HepG2 (cell line): ENCODE results near the gene ELP4. TPM values are rescaled to one million over a fixed set of nuclear protein-coding genes. Genes with fewer than 3 reads are reported as not detected.

Experiments
- ATAC-seq: fragments of 200-7000 bp; cut with Tn5 transposase; 3 replicates; pipeline ENCODE4 v1.9.1; 2020; ENCODE audit warnings: mild to moderate bottlenecking, moderate library complexity
- BruUV-seq: library from RNA; stranded (reverse); fragments of 400-500 nt; replicated peaks from 2 replicates; lab custom pipeline; 2021; lab: Mats Ljungman, UMichigan
- CTCF ChIA-PET: fragments of 300-600 bp; formaldehyde crosslinking; extraction: SDS; loops from one replicate; lab custom pipeline; 2021; ENCODE audit warnings: low total read pairs, inconsistent platforms, low intra/inter-chr PET ratio; lab: Yijun Ruan, JAX
- POLR2A ChIA-PET: fragments of 350-600 bp; sonication (Branson Sonifier 250); formaldehyde crosslinking; loops from one replicate; lab custom pipeline; 2020; ENCODE audit warnings: antibody characterized with exemption, inconsistent platforms; lab: Yijun Ruan, JAX
- DNase-seq: peaks from one replicate; pipeline ENCODE4 v3.0.0-alpha.2; 2015; ENCODE audit warnings: low spot score
- FAIRE-seq: peaks from 3 replicates; lab custom pipeline; 2011; peaks lifted over from hg19 to GRCh38; lab: Jason Lieb, UNC
- H2AFZ ChIP-seq: one replicate; pipeline ENCODE4 v1.6.1; 2011; ENCODE audit warnings: low read length, inconsistent platforms
- H3K27ac ChIP-seq: fragments of 300-600 bp; 3 replicates; pipeline ENCODE4 v1.8.0; 2011; ENCODE audit warnings: mixed run types, mild to moderate bottlenecking, mixed read lengths, low read length, inconsistent platforms; ENCODE audit not compliant: insufficient read depth; ENCODE audit errors: extremely low read length
- H3K27me3 ChIP-seq, 2 experiments: fragments of 200-600 bp in 1 of 2; 2 replicates in 1 of 2; 3 replicates in 1 of 2; pipeline versions ENCODE4 v1.6.0 to v1.8.0; 2011; ENCODE audit warnings: low read length in 2 of 2, mild to moderate bottlenecking in 2 of 2, moderate library complexity in 2 of 2, inconsistent platforms in 1 of 2; ENCODE audit not compliant: insufficient read depth in 2 of 2, control insufficient read depth in 1 of 2
- H3K36me3 ChIP-seq, 2 experiments: fragments of 200-600 bp in 1 of 2; replicated peaks in 1 of 2; 2 replicates in 1 of 2; 3 replicates in 1 of 2; pipeline versions ENCODE4 v1.5.1 to v1.8.0; 2011; ENCODE audit warnings: low read length in 2 of 2, inconsistent platforms in 1 of 2; ENCODE audit not compliant: insufficient read depth in 2 of 2, control insufficient read depth in 1 of 2
- H3K4me1 ChIP-seq: 2 replicates; pipeline ENCODE4 v1.5.1; 2012; ENCODE audit warnings: low read length, inconsistent platforms; ENCODE audit not compliant: insufficient read depth
- H3K4me2 ChIP-seq: 2 replicates; pipeline ENCODE4 v1.6.0; 2011; ENCODE audit warnings: low read depth, low read length, inconsistent platforms
- H3K4me3 ChIP-seq, 3 experiments: fragments of 200-600 bp in 1 of 3; sonication (generic), shearing (Covaris generic) in 1 of 3; replicated peaks in 1 of 3; 2 replicates each; pipeline ENCODE4 v1.5.1; 2011 to 2016; ENCODE audit warnings: low read length in 3 of 3, inconsistent platforms in 2 of 3, low read depth in 2 of 3, mild to moderate bottlenecking in 2 of 3, control low read depth in 1 of 3, mixed read lengths in 1 of 3; ENCODE audit not compliant: insufficient read depth in 1 of 3
- H3K79me2 ChIP-seq: one replicate; pipeline ENCODE4 v1.6.1; 2011; ENCODE audit warnings: low read length, inconsistent platforms; ENCODE audit not compliant: insufficient read depth
- H3K9ac ChIP-seq: 2 replicates; pipeline ENCODE4 v1.6.0; 2011; ENCODE audit warnings: mild to moderate bottlenecking, low read depth, low read length, inconsistent platforms; ENCODE audit not compliant: insufficient read depth
- H3K9me3 ChIP-seq: 2 replicates; pipeline ENCODE4 v1.5.1; 2012; ENCODE audit warnings: mild to moderate bottlenecking, low read length
- H4K20me1 ChIP-seq: 2 replicates; pipeline ENCODE4 v1.6.0; 2011; ENCODE audit warnings: inconsistent platforms, mild to moderate bottlenecking, low read length, moderate library complexity; ENCODE audit not compliant: insufficient read depth
- BHLHE40 ChIP-seq: IDR thresholded peaks from 2 replicates; pipeline ENCODE4 v1.6.1; 2011; ENCODE audit warnings: low read length, improper control_type of control experiment
- MAFF ChIP-seq: IDR thresholded peaks from 2 replicates; pipeline ENCODE4 v1.6.1; 2011; ENCODE audit warnings: low read depth, low read length, improper control_type of control experiment
- MAFK ChIP-seq, 2 experiments: IDR thresholded peaks in 1 of 2; conservative IDR thresholded peaks in 1 of 2; 2 replicates each; pipeline ENCODE4 v1.6.1; 2011; ENCODE audit warnings: improper control_type of control experiment in 2 of 2, low read length in 2 of 2
- STAG1 ChIP-seq: sonication (generic); formaldehyde crosslinking; IDR thresholded peaks from 2 replicates; pipeline ENCODE4 v1.4.0; 2020; ENCODE audit warnings: missing genetic modification reagents
- TCF12 ChIP-seq, 2 experiments: fragments of 450-650 bp in 1 of 2; sonication (generic) in 1 of 2; formaldehyde crosslinking in 1 of 2; IDR thresholded peaks; 2 replicates each; pipeline versions ENCODE4 v1.6.1 to v1.8.0; 2017 to 2022; ENCODE audit warnings: antibody characterized with exemption in 1 of 2, mild to moderate bottlenecking in 1 of 2, missing genetic modification reagents in 1 of 2, moderate library complexity in 1 of 2
- ZBTB20 ChIP-seq: sonication (generic); formaldehyde crosslinking; IDR thresholded peaks from 2 replicates; pipeline ENCODE4 v1.8.1; 2023; ENCODE audit warnings: missing genetic modification reagents, low read depth, mild to moderate bottlenecking, borderline replicate concordance
- ZFP62 ChIP-seq: sonication (generic); formaldehyde crosslinking; IDR thresholded peaks from 2 replicates; pipeline ENCODE4 v1.4.0; 2020; ENCODE audit warnings: missing genetic modification reagents
- ZNF550 ChIP-seq: sonication (generic); formaldehyde crosslinking; IDR thresholded peaks from 2 replicates; pipeline ENCODE4 v1.4.0; 2020; ENCODE audit warnings: mild to moderate bottlenecking, missing genetic modification reagents, borderline replicate concordance
- ZNF577 ChIP-seq: sonication (generic); formaldehyde crosslinking; IDR thresholded peaks from 2 replicates; pipeline ENCODE4 v1.4.0; 2020; ENCODE audit warnings: mild to moderate bottlenecking, low read depth, missing genetic modification reagents, borderline replicate concordance
- ZNF749 ChIP-seq: sonication (generic); formaldehyde crosslinking; IDR thresholded peaks from 2 replicates; pipeline ENCODE4 v1.8.0; 2022; ENCODE audit warnings: mild to moderate bottlenecking, missing genetic modification reagents, moderate library complexity, borderline replicate concordance
- WGBS: methylation state at CpG from one replicate; pipeline ENCODE4 v1.1.6; 2017; ENCODE audit warnings: low lambda C conversion rate; 5-methylcytosine and 5-hydroxymethylcytosine counted together
- in situ Hi-C: cut with HindIII; loops from 2 replicates; pipeline ENCODE4 v1.10.0; 2017; ENCODE audit warnings: low pct_unique_long_range_greater_than_20kb; ENCODE audit not compliant: extremely low pct_ligation_motif_present
- intact Hi-C: fragments of 100-400 bp; cut with micrococcal nuclease; formaldehyde crosslinking; loops from one replicate; pipeline ENCODE4 v1.10.0; 2022; ENCODE audit not compliant: unreplicated experiment
- polyA plus RNA-seq, 8 experiments: library from polyadenylated mRNA; depleted of rRNA in 3 of 8; stranded (reverse) in 7 of 8; unstranded in 1 of 8; fragments of >200 nt; fragmentation: Illumina TruSeq in 4 of 8; extraction: Trizol in 4 of 8; gene quantifications; 2 replicates each; pipeline versions ENCODE4 v1.2.1 to v1.2.3, GENCODE V29; 2011 to 2016; ENCODE audit warnings: low read depth in 4 of 8, missing spikeins in 1 of 8, mixed read lengths in 1 of 8; ENCODE audit not compliant: insufficient read depth in 1 of 8
- total RNA-seq, 5 experiments: library from RNA; depleted of rRNA; stranded (reverse); fragments of >200 nt; fragmentation: Illumina TruSeq; extraction: Trizol; gene quantifications; 2 replicates each; pipeline ENCODE4 v1.2.3, GENCODE V29; 2016; ENCODE audit warnings: low read depth in 1 of 5
- TF ChIP-seq, protein P1 (sequence below): sonication (generic); formaldehyde crosslinking; IDR thresholded peaks from 2 replicates; pipeline ENCODE4 v1.5.0; 2020; ENCODE audit warnings: missing genetic modification reagents
- TF ChIP-seq, protein P2 (sequence below): sonication (generic); formaldehyde crosslinking; IDR thresholded peaks from 2 replicates; pipeline ENCODE4 v1.5.0; 2020; ENCODE audit warnings: mild to moderate bottlenecking, missing genetic modification reagents, moderate library complexity
- TF ChIP-seq, protein P3 (sequence below): sonication (generic); formaldehyde crosslinking; IDR thresholded peaks from 2 replicates; pipeline ENCODE4 v1.4.0; 2020; ENCODE audit warnings: mild to moderate bottlenecking, missing genetic modification reagents
- TF ChIP-seq, protein P4 (sequence below): sonication (generic); formaldehyde crosslinking; IDR thresholded peaks from 2 replicates; pipeline ENCODE4 v1.4.0; 2020; ENCODE audit warnings: missing genetic modification reagents

ELP4 gene
- total and polyA plus RNA-seq, 2 of the 13 experiments (the other 11 are each of a cell fraction or from before 2014, with no cell fraction given), result 12.8 to 19.1 TPM

DNA sequence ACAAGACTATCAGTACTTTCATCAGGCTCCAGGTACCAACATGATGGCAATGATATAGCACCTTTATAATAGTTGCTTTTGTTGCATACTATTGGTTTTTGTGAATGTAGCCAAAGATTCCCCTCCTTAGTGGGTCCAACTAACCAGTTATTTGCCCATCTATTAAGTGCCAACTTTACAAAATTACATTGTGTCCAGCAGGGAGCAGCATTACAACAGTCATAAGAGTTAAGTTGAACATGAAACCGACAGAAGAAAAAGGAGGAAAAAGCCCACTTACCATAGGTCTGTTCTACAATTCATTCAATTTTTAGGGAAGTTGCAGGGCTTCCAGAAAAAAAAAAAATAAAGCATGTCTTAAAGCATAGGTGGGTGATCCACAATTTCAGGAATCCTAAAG, 21.7 kb upstream of the ELP4 start:
- intact Hi-C loops (loop anchor here (1.0 to 5.0 kb wide), 4 partner anchors 154 to 688 kb away; no protein-coding TSS in a partner anchor), in situ Hi-C loops (loop anchor here (5.0 to 10.0 kb wide), 2 partner anchors 337 to 384 kb away; no protein-coding TSS in a partner anchor)
- no TSS peak for BruUV-seq
- ATAC-seq, result peak; percentile 76
- no peak for FAIRE-seq
- Histone ChIP-seq H3K36me3 (no peaks in the 10 kb centered on the region; a peak in 1 of 5 replicates), H4K20me1 (peaks cover 2% of the 10 kb centered on the region), H3K27ac (no peak overlapping the region), H3K4me1 (no peaks in the 10 kb centered on the region), H2AFZ (no peak overlapping the region), H3K9me3 (no peaks in the 10 kb centered on the region), H3K79me2 (peaks cover 34% of the 10 kb centered on the region), H3K9ac (no peak overlapping the region), H3K27me3 (no peaks in the 10 kb centered on the region), H3K4me3 (no peak overlapping the region), H3K4me2 (no peak overlapping the region)
- POLR2A ChIA-PET, result no interaction called here
- CTCF ChIA-PET, result interaction anchor here (1.0 to 1.2 kb wide), 2 partner anchors 383 to 685 kb away, joined by 4 to 8 read pairs; no protein-coding TSS in a partner anchor
- peak; percentile 53 for DNase-seq
- WGBS, result 53% methylated on average over 1 of the region's 1 CpG
- peak; percentile 63 for TF ChIP-seq STAG1
- no peak for TF ChIP-seq ZBTB20 (CRISPR knock-in tag)
- no peak for TF ChIP-seq BHLHE40
- TF ChIP-seq MAFF, result peak; percentile 40
- no peak for TF ChIP-seq ZNF550 (CRISPR knock-in tag)
- TF ChIP-seq, protein P1, sequence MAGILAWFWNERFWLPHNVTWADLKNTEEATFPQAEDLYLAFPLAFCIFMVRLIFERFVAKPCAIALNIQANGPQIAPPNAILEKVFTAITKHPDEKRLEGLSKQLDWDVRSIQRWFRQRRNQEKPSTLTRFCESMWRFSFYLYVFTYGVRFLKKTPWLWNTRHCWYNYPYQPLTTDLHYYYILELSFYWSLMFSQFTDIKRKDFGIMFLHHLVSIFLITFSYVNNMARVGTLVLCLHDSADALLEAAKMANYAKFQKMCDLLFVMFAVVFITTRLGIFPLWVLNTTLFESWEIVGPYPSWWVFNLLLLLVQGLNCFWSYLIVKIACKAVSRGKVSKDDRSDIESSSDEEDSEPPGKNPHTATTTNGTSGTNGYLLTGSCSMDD, result no peak
- TF ChIP-seq, protein P2, sequence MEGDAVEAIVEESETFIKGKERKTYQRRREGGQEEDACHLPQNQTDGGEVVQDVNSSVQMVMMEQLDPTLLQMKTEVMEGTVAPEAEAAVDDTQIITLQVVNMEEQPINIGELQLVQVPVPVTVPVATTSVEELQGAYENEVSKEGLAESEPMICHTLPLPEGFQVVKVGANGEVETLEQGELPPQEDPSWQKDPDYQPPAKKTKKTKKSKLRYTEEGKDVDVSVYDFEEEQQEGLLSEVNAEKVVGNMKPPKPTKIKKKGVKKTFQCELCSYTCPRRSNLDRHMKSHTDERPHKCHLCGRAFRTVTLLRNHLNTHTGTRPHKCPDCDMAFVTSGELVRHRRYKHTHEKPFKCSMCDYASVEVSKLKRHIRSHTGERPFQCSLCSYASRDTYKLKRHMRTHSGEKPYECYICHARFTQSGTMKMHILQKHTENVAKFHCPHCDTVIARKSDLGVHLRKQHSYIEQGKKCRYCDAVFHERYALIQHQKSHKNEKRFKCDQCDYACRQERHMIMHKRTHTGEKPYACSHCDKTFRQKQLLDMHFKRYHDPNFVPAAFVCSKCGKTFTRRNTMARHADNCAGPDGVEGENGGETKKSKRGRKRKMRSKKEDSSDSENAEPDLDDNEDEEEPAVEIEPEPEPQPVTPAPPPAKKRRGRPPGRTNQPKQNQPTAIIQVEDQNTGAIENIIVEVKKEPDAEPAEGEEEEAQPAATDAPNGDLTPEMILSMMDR (CRISPR knock-in tag), result peak; percentile 49
- TF ChIP-seq, protein P3, sequence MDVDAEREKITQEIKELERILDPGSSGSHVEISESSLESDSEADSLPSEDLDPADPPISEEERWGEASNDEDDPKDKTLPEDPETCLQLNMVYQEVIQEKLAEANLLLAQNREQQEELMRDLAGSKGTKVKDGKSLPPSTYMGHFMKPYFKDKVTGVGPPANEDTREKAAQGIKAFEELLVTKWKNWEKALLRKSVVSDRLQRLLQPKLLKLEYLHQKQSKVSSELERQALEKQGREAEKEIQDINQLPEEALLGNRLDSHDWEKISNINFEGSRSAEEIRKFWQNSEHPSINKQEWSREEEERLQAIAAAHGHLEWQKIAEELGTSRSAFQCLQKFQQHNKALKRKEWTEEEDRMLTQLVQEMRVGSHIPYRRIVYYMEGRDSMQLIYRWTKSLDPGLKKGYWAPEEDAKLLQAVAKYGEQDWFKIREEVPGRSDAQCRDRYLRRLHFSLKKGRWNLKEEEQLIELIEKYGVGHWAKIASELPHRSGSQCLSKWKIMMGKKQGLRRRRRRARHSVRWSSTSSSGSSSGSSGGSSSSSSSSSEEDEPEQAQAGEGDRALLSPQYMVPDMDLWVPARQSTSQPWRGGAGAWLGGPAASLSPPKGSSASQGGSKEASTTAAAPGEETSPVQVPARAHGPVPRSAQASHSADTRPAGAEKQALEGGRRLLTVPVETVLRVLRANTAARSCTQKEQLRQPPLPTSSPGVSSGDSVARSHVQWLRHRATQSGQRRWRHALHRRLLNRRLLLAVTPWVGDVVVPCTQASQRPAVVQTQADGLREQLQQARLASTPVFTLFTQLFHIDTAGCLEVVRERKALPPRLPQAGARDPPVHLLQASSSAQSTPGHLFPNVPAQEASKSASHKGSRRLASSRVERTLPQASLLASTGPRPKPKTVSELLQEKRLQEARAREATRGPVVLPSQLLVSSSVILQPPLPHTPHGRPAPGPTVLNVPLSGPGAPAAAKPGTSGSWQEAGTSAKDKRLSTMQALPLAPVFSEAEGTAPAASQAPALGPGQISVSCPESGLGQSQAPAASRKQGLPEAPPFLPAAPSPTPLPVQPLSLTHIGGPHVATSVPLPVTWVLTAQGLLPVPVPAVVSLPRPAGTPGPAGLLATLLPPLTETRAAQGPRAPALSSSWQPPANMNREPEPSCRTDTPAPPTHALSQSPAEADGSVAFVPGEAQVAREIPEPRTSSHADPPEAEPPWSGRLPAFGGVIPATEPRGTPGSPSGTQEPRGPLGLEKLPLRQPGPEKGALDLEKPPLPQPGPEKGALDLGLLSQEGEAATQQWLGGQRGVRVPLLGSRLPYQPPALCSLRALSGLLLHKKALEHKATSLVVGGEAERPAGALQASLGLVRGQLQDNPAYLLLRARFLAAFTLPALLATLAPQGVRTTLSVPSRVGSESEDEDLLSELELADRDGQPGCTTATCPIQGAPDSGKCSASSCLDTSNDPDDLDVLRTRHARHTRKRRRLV (CRISPR knock-in tag), result no peak
- TF ChIP-seq, protein P4, sequence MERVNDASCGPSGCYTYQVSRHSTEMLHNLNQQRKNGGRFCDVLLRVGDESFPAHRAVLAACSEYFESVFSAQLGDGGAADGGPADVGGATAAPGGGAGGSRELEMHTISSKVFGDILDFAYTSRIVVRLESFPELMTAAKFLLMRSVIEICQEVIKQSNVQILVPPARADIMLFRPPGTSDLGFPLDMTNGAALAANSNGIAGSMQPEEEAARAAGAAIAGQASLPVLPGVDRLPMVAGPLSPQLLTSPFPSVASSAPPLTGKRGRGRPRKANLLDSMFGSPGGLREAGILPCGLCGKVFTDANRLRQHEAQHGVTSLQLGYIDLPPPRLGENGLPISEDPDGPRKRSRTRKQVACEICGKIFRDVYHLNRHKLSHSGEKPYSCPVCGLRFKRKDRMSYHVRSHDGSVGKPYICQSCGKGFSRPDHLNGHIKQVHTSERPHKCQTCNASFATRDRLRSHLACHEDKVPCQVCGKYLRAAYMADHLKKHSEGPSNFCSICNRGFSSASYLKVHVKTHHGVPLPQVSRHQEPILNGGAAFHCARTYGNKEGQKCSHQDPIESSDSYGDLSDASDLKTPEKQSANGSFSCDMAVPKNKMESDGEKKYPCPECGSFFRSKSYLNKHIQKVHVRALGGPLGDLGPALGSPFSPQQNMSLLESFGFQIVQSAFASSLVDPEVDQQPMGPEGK (CRISPR knock-in tag), result no peak
- TF ChIP-seq ZNF749 (CRISPR knock-in tag), result no peak
- TF ChIP-seq ZNF577 (CRISPR knock-in tag), result no peak
- TF ChIP-seq MAFK (conservative IDR thresholded peaks at IDR 0.05 in 1 of 2, IDR thresholded peaks at IDR 0.05 in 1 of 2; ENCODE audit: low read length in 2 of 2), result 0 out of 4 replicates have a peak, but pooled peaks of 1 of the 2 experiments have one; percentile 19
- TF ChIP-seq ZFP62 (CRISPR knock-in tag), result no peak
- no peak for TF ChIP-seq TCF12 (IDR thresholded peaks at IDR 0.05)
- no peak for TF ChIP-seq TCF12 (CRISPR knock-in tag; IDR thresholded peaks at IDR 0.05)
